ENCODE measurements around the gene TLK2. TPM values are rescaled to one million over a fixed set of nuclear protein-coding genes. Genes with fewer than 3 reads are reported as not detected.

Gene TLK2
- polyA plus RNA-seq, 1 experiment, result 57.4 TPM

- Histone ChIP-seq H3K27me3 (ENCODE audit: control insufficient read depth, insufficient read depth, low read length) (no peaks in the 10 kb centered on the region), H3K9me3 (ENCODE audit: control insufficient read depth, insufficient read depth, low read length) (no peaks in the 10 kb centered on the region), H3K27ac (ENCODE audit: low read depth, low read length) (no peak overlapping the region), H3K4me3 (ENCODE audit: low read depth, low read length) (no peak overlapping the region)
- ChIA-PET POLR2A (no interaction called here), CTCF (no interaction called here)
- TF ChIP-seq, protein P1, sequence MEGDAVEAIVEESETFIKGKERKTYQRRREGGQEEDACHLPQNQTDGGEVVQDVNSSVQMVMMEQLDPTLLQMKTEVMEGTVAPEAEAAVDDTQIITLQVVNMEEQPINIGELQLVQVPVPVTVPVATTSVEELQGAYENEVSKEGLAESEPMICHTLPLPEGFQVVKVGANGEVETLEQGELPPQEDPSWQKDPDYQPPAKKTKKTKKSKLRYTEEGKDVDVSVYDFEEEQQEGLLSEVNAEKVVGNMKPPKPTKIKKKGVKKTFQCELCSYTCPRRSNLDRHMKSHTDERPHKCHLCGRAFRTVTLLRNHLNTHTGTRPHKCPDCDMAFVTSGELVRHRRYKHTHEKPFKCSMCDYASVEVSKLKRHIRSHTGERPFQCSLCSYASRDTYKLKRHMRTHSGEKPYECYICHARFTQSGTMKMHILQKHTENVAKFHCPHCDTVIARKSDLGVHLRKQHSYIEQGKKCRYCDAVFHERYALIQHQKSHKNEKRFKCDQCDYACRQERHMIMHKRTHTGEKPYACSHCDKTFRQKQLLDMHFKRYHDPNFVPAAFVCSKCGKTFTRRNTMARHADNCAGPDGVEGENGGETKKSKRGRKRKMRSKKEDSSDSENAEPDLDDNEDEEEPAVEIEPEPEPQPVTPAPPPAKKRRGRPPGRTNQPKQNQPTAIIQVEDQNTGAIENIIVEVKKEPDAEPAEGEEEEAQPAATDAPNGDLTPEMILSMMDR (IDR thresholded peaks at IDR 0.05; ENCODE audit: low read depth, low read length), result no peak
- no peak for DNase-seq (ENCODE audit: low read depth, low spot score)
Observed at GRCh38 chr17:62619417-62620155, 141.0 kb downstream of the TLK2 start.

DNA sequence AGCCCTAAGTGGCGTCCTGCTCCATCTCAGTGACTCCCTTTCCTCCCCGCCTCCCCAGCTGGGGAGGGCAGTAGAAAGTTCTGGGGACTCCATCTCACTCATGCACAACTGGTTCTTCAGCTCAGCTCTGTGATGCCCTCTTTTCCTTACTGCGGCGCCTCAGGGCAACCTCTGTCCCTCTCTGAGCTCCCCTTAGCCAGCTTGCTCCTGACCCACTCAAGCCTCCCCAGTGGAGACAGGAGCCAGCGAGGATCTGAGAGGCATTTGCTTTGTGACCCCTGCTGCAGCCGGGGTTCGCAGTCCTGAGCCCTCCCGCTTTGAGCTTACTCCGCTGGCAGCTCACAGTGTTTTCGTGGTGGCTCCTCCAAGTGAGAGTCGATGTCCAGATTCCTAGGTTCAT lies 142.6 kb downstream of the TLK2 start:
- TF ChIP-seq, protein P1 (IDR thresholded peaks at IDR 0.05; ENCODE audit: low read depth, low read length), result no peak
- POLR2A ChIA-PET, result no interaction called here
- no peak for DNase-seq (ENCODE audit: low read depth, low spot score)
- Histone ChIP-seq H3K27me3 (ENCODE audit: control insufficient read depth, insufficient read depth, low read length) (no peaks in the 10 kb centered on the region), H3K27ac (ENCODE audit: low read depth, low read length) (no peak overlapping the region), H3K4me3 (ENCODE audit: low read depth, low read length) (no peak overlapping the region), H3K9me3 (ENCODE audit: control insufficient read depth, insufficient read depth, low read length) (no peaks in the 10 kb centered on the region)
- CTCF ChIA-PET, result no interaction called here

- H3K27me3 ChIP-seq (ENCODE audit: control insufficient read depth, insufficient read depth, low read length), result no peaks in the 10 kb centered on the region
- ChIA-PET POLR2A (interaction anchor here (1.9 kb wide), 1 partner anchor 28 kb away, joined by 6 read pairs; no protein-coding TSS in a partner anchor), CTCF (no interaction called here)
- no peaks in the 10 kb centered on the region for H3K9me3 ChIP-seq (ENCODE audit: control insufficient read depth, insufficient read depth, low read length)
- no peak for DNase-seq (ENCODE audit: low read depth, low spot score)
- H3K27ac ChIP-seq (ENCODE audit: low read depth, low read length), result no peak overlapping the region
- no peak overlapping the region for H3K4me3 ChIP-seq (ENCODE audit: low read depth, low read length)
- TF ChIP-seq, protein P1 (IDR thresholded peaks at IDR 0.05; ENCODE audit: low read depth, low read length), result no peak
Observed at GRCh38 chr17:62625184-62625869, 146.7 kb downstream of the TLK2 start.

- ChIA-PET POLR2A (interaction anchor here (1.9 kb wide), 1 partner anchor 28 kb away, joined by 6 read pairs; no protein-coding TSS in a partner anchor), CTCF (no interaction called here)
- Histone ChIP-seq H3K9me3 (ENCODE audit: control insufficient read depth, insufficient read depth, low read length) (no peaks in the 10 kb centered on the region), H3K27me3 (ENCODE audit: control insufficient read depth, insufficient read depth, low read length) (no peaks in the 10 kb centered on the region), H3K27ac (ENCODE audit: low read depth, low read length) (no peak overlapping the region), H3K4me3 (ENCODE audit: low read depth, low read length) (no peak overlapping the region)
- no peak for DNase-seq (ENCODE audit: low read depth, low spot score)
- TF ChIP-seq, protein P1 (IDR thresholded peaks at IDR 0.05; ENCODE audit: low read depth, low read length), result no peak
Observed at GRCh38 chr17:62625870-62626200, 147.2 kb downstream of the TLK2 start.

DNA sequence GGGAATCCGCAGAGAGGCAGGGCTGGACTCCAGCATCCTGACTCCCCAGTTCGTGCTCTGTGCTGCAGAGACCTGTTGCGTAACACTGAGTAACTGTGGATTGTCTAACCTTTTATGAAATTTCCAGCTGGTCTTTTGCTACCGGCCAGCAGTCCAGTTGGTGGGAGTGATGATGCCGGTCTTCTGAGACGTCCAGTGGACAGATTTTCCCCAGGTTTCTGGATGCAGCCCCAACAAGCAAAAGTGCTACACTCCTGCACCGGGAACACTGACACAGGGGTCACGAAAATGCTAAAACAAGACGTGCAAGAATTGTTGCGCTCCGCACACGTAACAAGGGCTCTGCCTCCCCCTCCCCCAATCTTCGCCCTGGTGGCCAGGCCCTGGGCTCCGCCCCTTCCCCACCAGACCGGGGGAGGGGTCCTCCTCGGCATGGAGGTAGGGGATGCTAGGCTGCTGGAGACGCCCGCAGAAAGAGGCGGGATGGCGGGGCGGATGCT lies 148.1 kb downstream of the TLK2 start:
- H3K9me3 ChIP-seq (ENCODE audit: control insufficient read depth, insufficient read depth, low read length), result no peaks in the 10 kb centered on the region
- ChIA-PET CTCF (no interaction called here), POLR2A (interaction anchor here (0.8 to 1.9 kb wide), 4 partner anchors 13 to 40 kb away, joined by 4 to 6 read pairs (median 6); no protein-coding TSS in a partner anchor)
- TF ChIP-seq, protein P1 (IDR thresholded peaks at IDR 0.05; ENCODE audit: low read depth, low read length), result no peak
- no peaks in the 10 kb centered on the region for H3K27me3 ChIP-seq (ENCODE audit: control insufficient read depth, insufficient read depth, low read length)
- peak overlapping the region; percentile 84 for H3K4me3 ChIP-seq (ENCODE audit: low read depth, low read length)
- peak; percentile 61 for DNase-seq (ENCODE audit: low read depth, low spot score)
- peak overlapping the region; percentile 90 for H3K27ac ChIP-seq (ENCODE audit: low read depth, low read length)

Measured in AG04450 (cell line).